Measurements from ENCODE around the gene HSPB9. TPM values are rescaled to one million over a fixed set of nuclear protein-coding genes. Genes with fewer than 3 reads are reported as not detected.

Gene HSPB9
- total RNA-seq, 1 experiment from 2014 or later: 0.46 TPM

DNA sequence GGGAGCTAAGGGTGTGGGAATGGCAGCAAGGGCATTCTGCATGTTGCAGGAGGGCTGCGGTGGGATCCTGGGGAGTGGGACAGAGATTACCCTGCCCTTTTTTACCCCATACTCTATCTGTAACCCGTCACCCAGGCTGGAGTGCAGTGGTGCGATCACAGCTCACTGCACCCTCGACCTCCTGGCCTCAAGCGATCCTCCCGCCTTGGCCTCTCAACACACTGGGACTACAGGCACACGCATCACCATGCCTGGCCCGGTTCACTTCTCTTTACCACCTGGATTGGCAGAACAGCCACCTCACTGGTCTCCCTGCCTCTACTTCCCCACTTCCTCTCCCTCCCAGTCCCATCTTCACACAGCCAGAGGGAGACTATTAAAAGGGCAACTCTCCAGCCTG is 33.9 kb upstream of the HSPB9 start (continued):
- TF ChIP-seq, protein P1, sequence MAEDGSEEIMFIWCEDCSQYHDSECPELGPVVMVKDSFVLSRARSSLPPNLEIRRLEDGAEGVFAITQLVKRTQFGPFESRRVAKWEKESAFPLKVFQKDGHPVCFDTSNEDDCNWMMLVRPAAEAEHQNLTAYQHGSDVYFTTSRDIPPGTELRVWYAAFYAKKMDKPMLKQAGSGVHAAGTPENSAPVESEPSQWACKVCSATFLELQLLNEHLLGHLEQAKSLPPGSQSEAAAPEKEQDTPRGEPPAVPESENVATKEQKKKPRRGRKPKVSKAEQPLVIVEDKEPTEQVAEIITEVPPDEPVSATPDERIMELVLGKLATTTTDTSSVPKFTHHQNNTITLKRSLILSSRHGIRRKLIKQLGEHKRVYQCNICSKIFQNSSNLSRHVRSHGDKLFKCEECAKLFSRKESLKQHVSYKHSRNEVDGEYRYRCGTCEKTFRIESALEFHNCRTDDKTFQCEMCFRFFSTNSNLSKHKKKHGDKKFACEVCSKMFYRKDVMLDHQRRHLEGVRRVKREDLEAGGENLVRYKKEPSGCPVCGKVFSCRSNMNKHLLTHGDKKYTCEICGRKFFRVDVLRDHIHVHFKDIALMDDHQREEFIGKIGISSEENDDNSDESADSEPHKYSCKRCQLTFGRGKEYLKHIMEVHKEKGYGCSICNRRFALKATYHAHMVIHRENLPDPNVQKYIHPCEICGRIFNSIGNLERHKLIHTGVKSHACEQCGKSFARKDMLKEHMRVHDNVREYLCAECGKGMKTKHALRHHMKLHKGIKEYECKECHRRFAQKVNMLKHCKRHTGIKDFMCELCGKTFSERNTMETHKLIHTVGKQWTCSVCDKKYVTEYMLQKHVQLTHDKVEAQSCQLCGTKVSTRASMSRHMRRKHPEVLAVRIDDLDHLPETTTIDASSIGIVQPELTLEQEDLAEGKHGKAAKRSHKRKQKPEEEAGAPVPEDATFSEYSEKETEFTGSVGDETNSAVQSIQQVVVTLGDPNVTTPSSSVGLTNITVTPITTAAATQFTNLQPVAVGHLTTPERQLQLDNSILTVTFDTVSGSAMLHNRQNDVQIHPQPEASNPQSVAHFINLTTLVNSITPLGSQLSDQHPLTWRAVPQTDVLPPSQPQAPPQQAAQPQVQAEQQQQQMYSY (CRISPR knock-in tag; IDR thresholded peaks at IDR 0.05): no peak
- no peak for TF ChIP-seq NFE2L1 (CRISPR knock-in tag; IDR thresholded peaks at IDR 0.05)
- TF ChIP-seq, protein P2, sequence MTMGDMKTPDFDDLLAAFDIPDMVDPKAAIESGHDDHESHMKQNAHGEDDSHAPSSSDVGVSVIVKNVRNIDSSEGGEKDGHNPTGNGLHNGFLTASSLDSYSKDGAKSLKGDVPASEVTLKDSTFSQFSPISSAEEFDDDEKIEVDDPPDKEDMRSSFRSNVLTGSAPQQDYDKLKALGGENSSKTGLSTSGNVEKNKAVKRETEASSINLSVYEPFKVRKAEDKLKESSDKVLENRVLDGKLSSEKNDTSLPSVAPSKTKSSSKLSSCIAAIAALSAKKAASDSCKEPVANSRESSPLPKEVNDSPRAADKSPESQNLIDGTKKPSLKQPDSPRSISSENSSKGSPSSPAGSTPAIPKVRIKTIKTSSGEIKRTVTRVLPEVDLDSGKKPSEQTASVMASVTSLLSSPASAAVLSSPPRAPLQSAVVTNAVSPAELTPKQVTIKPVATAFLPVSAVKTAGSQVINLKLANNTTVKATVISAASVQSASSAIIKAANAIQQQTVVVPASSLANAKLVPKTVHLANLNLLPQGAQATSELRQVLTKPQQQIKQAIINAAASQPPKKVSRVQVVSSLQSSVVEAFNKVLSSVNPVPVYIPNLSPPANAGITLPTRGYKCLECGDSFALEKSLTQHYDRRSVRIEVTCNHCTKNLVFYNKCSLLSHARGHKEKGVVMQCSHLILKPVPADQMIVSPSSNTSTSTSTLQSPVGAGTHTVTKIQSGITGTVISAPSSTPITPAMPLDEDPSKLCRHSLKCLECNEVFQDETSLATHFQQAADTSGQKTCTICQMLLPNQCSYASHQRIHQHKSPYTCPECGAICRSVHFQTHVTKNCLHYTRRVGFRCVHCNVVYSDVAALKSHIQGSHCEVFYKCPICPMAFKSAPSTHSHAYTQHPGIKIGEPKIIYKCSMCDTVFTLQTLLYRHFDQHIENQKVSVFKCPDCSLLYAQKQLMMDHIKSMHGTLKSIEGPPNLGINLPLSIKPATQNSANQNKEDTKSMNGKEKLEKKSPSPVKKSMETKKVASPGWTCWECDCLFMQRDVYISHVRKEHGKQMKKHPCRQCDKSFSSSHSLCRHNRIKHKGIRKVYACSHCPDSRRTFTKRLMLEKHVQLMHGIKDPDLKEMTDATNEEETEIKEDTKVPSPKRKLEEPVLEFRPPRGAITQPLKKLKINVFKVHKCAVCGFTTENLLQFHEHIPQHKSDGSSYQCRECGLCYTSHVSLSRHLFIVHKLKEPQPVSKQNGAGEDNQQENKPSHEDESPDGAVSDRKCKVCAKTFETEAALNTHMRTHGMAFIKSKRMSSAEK (CRISPR knock-in tag; IDR thresholded peaks at IDR 0.05; ENCODE audit: borderline replicate concordance): no peak

DNA sequence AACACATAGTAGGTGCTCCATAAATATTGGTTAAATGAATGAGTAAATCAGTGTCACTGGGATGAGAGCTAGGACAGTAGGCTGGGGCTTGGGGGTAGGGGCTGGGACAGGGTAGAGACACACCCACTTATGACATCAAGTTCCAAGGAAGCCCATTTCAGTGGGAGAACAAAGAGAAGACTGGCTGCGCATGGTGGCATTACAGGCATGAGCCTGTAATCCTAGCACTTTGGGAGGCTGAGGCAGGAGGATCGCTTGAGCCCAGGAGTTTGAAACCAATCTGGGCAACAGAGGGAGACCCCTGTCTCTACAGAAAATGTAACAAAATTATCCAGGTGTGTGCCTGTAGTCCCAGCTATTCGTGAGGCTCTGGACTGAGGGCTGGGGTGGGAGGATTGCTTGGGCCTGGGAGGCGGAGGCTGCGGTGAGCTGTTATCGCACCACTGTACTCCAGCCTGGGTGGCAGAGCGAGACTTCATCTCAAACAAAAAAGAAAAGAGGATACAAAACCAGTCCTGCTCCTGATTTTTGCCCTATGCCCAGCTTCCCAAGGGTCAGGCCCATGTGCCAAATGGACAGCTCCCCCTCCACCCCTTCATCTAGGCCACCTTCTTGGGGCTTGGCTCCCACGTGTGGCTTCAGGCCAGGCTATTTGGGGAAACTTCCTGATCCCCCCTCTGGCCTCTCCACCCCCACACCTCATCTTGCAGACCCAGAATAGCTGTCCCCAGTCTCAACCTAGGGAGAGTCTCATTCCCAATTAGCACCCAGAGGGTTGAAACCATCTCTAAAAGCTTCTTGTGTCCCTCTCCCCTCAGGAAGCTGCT is 31.4 kb upstream of the HSPB9 start:
- Mint-ChIP-seq H3K27me3 (ENCODE audit: low read depth) (peaks cover 5% of the 10 kb centered on the region), H3K4me1 (peaks cover 15% of the 10 kb centered on the region), H3K27ac (no peak overlapping the region), H3K36me3 (no peaks in the 10 kb centered on the region), H3K4me3 (no peak overlapping the region), H3K9me3 (no peaks in the 10 kb centered on the region)
- DNase-seq (ENCODE audit: low spot score) (no peak), ATAC-seq (no peak)
- CTCF ChIA-PET: interaction anchor here (1.0 to 2.6 kb wide), 8 partner anchors 10 to 131 kb away, joined by 3 to 20 read pairs (median 4); partner anchors contain the start of gene KAT2A
- TF ChIP-seq CREM (CRISPR knock-in tag; IDR thresholded peaks at IDR 0.05): no peak
- TF ChIP-seq, protein P3, sequence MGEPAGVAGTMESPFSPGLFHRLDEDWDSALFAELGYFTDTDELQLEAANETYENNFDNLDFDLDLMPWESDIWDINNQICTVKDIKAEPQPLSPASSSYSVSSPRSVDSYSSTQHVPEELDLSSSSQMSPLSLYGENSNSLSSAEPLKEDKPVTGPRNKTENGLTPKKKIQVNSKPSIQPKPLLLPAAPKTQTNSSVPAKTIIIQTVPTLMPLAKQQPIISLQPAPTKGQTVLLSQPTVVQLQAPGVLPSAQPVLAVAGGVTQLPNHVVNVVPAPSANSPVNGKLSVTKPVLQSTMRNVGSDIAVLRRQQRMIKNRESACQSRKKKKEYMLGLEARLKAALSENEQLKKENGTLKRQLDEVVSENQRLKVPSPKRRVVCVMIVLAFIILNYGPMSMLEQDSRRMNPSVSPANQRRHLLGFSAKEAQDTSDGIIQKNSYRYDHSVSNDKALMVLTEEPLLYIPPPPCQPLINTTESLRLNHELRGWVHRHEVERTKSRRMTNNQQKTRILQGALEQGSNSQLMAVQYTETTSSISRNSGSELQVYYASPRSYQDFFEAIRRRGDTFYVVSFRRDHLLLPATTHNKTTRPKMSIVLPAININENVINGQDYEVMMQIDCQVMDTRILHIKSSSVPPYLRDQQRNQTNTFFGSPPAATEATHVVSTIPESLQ (CRISPR knock-in tag; IDR thresholded peaks at IDR 0.05): no peak
- POLR2A ChIA-PET: interaction anchor here (0.6 to 0.7 kb wide), 2 partner anchors 215 to 1777 kb away, joined by 3 to 5 read pairs; no protein-coding TSS in a partner anchor

DNA sequence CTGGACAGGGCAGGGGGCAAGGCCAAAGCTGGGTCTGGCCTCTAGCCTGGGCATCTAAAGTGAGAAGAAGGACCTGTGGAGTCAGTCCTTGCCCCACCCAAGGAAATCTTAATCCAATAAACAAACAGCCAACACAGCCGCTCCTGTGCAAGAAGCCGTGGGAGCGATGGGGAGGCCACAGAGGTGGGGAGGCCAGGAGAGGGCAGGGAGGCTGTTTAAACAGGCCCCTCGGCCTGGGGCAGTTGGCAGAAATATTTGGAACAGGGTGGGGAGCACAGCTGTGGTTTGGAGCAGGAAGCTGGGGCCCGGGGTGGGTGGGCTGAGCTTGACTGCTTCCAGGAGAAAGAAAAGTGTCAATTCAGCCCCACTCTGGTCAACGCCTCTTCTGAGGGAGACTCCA is 29.7 kb upstream of the HSPB9 start:
- Mint-ChIP-seq H3K27me3 (ENCODE audit: low read depth) (peaks cover 23% of the 10 kb centered on the region), H3K4me1 (peaks cover 25% of the 10 kb centered on the region), H3K27ac (no peak overlapping the region), H3K4me3 (no peak overlapping the region), H3K9me3 (no peaks in the 10 kb centered on the region), H3K36me3 (no peaks in the 10 kb centered on the region)
- ChIA-PET POLR2A (interaction anchor here (0.6 kb wide), 1 partner anchor 28 kb away, joined by 5 read pairs; no protein-coding TSS in a partner anchor), CTCF (interaction anchor here (0.6 to 2.6 kb wide), 3 partner anchors 8 to 366 kb away, joined by 4 to 11 read pairs (median 5); no protein-coding TSS in a partner anchor)
- TF ChIP-seq SP1 (CRISPR knock-in tag; conservative IDR thresholded peaks at IDR 0.05): no peak
- no peak for TF ChIP-seq CREM (CRISPR knock-in tag; IDR thresholded peaks at IDR 0.05)
- TF ChIP-seq, protein P4, sequence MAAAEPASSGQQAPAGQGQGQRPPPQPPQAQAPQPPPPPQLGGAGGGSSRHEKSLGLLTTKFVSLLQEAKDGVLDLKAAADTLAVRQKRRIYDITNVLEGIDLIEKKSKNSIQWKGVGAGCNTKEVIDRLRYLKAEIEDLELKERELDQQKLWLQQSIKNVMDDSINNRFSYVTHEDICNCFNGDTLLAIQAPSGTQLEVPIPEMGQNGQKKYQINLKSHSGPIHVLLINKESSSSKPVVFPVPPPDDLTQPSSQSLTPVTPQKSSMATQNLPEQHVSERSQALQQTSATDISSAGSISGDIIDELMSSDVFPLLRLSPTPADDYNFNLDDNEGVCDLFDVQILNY (CRISPR knock-in tag; IDR thresholded peaks at IDR 0.05): no peak
- no peak for DNase-seq (ENCODE audit: low spot score)
- no peak for ATAC-seq
